A673 (cell line): Measurements from ENCODE around the gene ISG15. TPM values are rescaled to one million over a fixed set of nuclear protein-coding genes. Genes with fewer than 3 reads are reported as not detected.

Experiments
- BruUV-seq: library from RNA; stranded (reverse); fragments of 400-500 nt; replicated peaks from 2 replicates; lab custom pipeline; 2021; lab: Mats Ljungman, UMichigan
- CTCF ChIA-PET: fragments of 300-600 bp; sonication (Branson Sonifier 250); formaldehyde crosslinking; loops from one replicate; lab custom pipeline; 2022; ENCODE audit warnings: antibody characterized with exemption; lab: Charles Lee
- POLR2A ChIA-PET: fragments of 300-600 bp; sonication (Branson Sonifier 250); formaldehyde crosslinking; loops from one replicate; lab custom pipeline; 2022; ENCODE audit warnings: antibody characterized with exemption; ENCODE audit not compliant: low non-redundant PET; lab: Charles Lee
- DNase-seq: peaks from one replicate; pipeline ENCODE4 v3.0.0-alpha.2; 2015; ENCODE audit warnings: low spot score
- H3K27ac ChIP-seq: fragments of 200-600 bp; sonication (generic); 2 replicates; pipeline ENCODE4 v1.5.1; 2016; ENCODE audit warnings: mixed run types, low read depth, mild to moderate bottlenecking, mixed read lengths, antibody characterized with exemption, low read length; ENCODE audit not compliant: poor library complexity, severe bottlenecking
- H3K27me3 ChIP-seq: fragments of 200-600 bp; sonication (generic); replicated peaks from 2 replicates; pipeline ENCODE4 v1.6.1; 2017; ENCODE audit warnings: mixed run types, low read depth, mild to moderate bottlenecking, mixed read lengths, antibody characterized with exemption, low read length; ENCODE audit not compliant: insufficient read depth, poor library complexity
- H3K36me3 ChIP-seq: fragments of 200-600 bp; sonication (generic); 2 replicates; pipeline ENCODE4 v1.6.1; 2016; ENCODE audit warnings: mixed run types, mild to moderate bottlenecking, mixed read lengths, antibody characterized with exemption, low read length; ENCODE audit not compliant: insufficient read depth, poor library complexity, severe bottlenecking
- H3K4me1 ChIP-seq: fragments of 200-600 bp; sonication (generic); 2 replicates; pipeline ENCODE4 v1.6.1; 2017; ENCODE audit warnings: mixed run types, mild to moderate bottlenecking, mixed read lengths, antibody characterized with exemption, low read length; ENCODE audit not compliant: insufficient read depth, poor library complexity, severe bottlenecking
- H3K4me3 ChIP-seq: fragments of 200-600 bp; sonication (generic); 2 replicates; pipeline ENCODE4 v1.5.1; 2016; ENCODE audit warnings: low read depth, mixed run types, mild to moderate bottlenecking, mixed read lengths, low read length; ENCODE audit not compliant: poor library complexity, severe bottlenecking
- H3K9me3 ChIP-seq: fragments of 200-600 bp; sonication (generic); 2 replicates; pipeline ENCODE4 v1.6.1; 2016; ENCODE audit warnings: mixed run types, low read depth, mild to moderate bottlenecking, mixed read lengths, antibody characterized with exemption, low read length; ENCODE audit not compliant: poor library complexity, severe bottlenecking
- CTCF ChIP-seq: fragments of 300-800, 200-600 bp; sonication (generic); conservative IDR thresholded peaks from 2 replicates; pipeline ENCODE4 v1.5.1; 2017; ENCODE audit warnings: low read depth, mild to moderate bottlenecking, antibody characterized with exemption, low read length, moderate library complexity, mixed read lengths
- EZH2 ChIP-seq: fragments of 200-600 bp; sonication (generic); IDR thresholded peaks from 2 replicates; pipeline ENCODE4 v1.6.1; 2017; ENCODE audit warnings: borderline replicate concordance, low read depth, mild to moderate bottlenecking, mixed read lengths, antibody characterized with exemption, low read length; ENCODE audit not compliant: poor library complexity, severe bottlenecking
- intact Hi-C: fragments of 100-400 bp; cut with micrococcal nuclease; formaldehyde crosslinking; loops from one replicate; pipeline ENCODE4 v1.10.0; 2022; ENCODE audit not compliant: unreplicated experiment
- total RNA-seq: library from RNA; stranded (reverse); gene quantifications from 2 replicates; pipeline ENCODE4 v1.2.3, GENCODE V29; 2021

ISG15 gene
- total RNA-seq, 1 experiment from 2014 or later: 45.3 TPM

GRCh38 chr1:1061682-1062345 lies 48.5 kb downstream of the ISG15 start:
- CTCF ChIA-PET: no interaction called here
- H3K4me1 ChIP-seq: peaks cover 30% of the 10 kb centered on the region
- intact Hi-C loops: loop anchor here (5.0 kb wide), 2 partner anchors 60 to 80 kb away; partner anchors contain the start of genes HES4 and PERM1
- no TSS peak for BruUV-seq
- DNase-seq: peak; percentile 47
- H3K4me3 ChIP-seq: no peak overlapping the region
- POLR2A ChIA-PET: interaction anchor here (0.5 kb wide), 1 partner anchor 92 kb away, joined by 4 read pairs; no protein-coding TSS in a partner anchor
- H3K27me3 ChIP-seq: no peaks in the 10 kb centered on the region
- H3K27ac ChIP-seq: no peak overlapping the region
- no peaks in the 10 kb centered on the region for H3K36me3 ChIP-seq
- no peaks in the 10 kb centered on the region for H3K9me3 ChIP-seq
- TF ChIP-seq EZH2 (no peak), CTCF (no peak)

GRCh38 chr1:1062348-1063163 lies 49.3 kb downstream of the ISG15 start:
- CTCF ChIA-PET: no interaction called here
- no peak for TF ChIP-seq EZH2
- no peak for TF ChIP-seq CTCF
- no peak overlapping the region for H3K4me3 ChIP-seq
- H3K36me3 ChIP-seq: no peaks in the 10 kb centered on the region
- BruUV-seq: no TSS peak
- POLR2A ChIA-PET: interaction anchor here (0.5 kb wide), 1 partner anchor 93 kb away, joined by 4 read pairs; no protein-coding TSS in a partner anchor
- intact Hi-C loops: loop anchor here (5.0 kb wide), 2 partner anchors 60 to 80 kb away; partner anchors contain the start of genes HES4 and PERM1
- no peak overlapping the region for H3K27ac ChIP-seq
- H3K9me3 ChIP-seq: no peaks in the 10 kb centered on the region
- no peak for DNase-seq
- peaks cover 30% of the 10 kb centered on the region for H3K4me1 ChIP-seq
- no peaks in the 10 kb centered on the region for H3K27me3 ChIP-seq

GRCh38 chr1:1063261-1063944 lies 50.1 kb downstream of the ISG15 start:
- no peak for DNase-seq
- TF ChIP-seq EZH2: no peak
- TF ChIP-seq CTCF: no peak
- no peaks in the 10 kb centered on the region for H3K36me3 ChIP-seq
- H3K27ac ChIP-seq: no peak overlapping the region
- peaks cover 30% of the 10 kb centered on the region for H3K4me1 ChIP-seq
- ChIA-PET POLR2A (interaction anchor here (0.6 kb wide), 1 partner anchor 436 kb away, joined by 5 read pairs; no protein-coding TSS in a partner anchor), CTCF (interaction anchor here (0.8 to 1.1 kb wide), 3 partner anchors 49 to 61 kb away, joined by 4 to 5 read pairs (median 4); no protein-coding TSS in a partner anchor)
- no TSS peak for BruUV-seq
- H3K4me3 ChIP-seq: no peak overlapping the region
- no peaks in the 10 kb centered on the region for H3K9me3 ChIP-seq
- intact Hi-C loops: loop anchor here (5.0 kb wide), 2 partner anchors 61 to 81 kb away; partner anchors contain the start of genes HES4 and PERM1
- H3K27me3 ChIP-seq: no peaks in the 10 kb centered on the region
